HG03066 (cell line): ENCODE measurements around the gene ASIC1.

ENCODE experiments used
- ATAC-seq: cut with Tn5 transposase; IDR thresholded peaks from one replicate; pipeline ENCODE4 v1.9.1; 2021; ENCODE audit warnings: low read depth; ENCODE audit not compliant: unreplicated experiment

Gene ASIC1

GRCh38 chr12:50104417-50105366 is 47.3 kb downstream of the ASIC1 start:
- no peak for ATAC-seq

GRCh38 chr12:50105913-50106450 is 48.6 kb downstream of the ASIC1 start:
- ATAC-seq, result no peak

- no peak for ATAC-seq
Measured at GRCh38 chr12:50106907-50107306, 49.5 kb downstream of the ASIC1 start.

GRCh38 chr12:50107416-50108268 is 50.2 kb downstream of the ASIC1 start:
- ATAC-seq, result no peak

- ATAC-seq, result no peak
Measured at GRCh38 chr12:50109319-50109718, 51.9 kb downstream of the ASIC1 start.

- no peak for ATAC-seq
Measured at GRCh38 chr12:50110127-50110761, 52.8 kb downstream of the ASIC1 start.

GRCh38 chr12:50110762-50111351 is 53.5 kb downstream of the ASIC1 start:
- no peak for ATAC-seq

- ATAC-seq, result peak; percentile 1
Measured at GRCh38 chr12:50111395-50111692, 53.9 kb downstream of the ASIC1 start.

- ATAC-seq, result peak; percentile 78
Measured at GRCh38 chr12:50111693-50112455, 54.5 kb downstream of the ASIC1 start, which contains the start of gene COX14. COX14 (plus strand) TSS chr12:50112236; CDS start chr12:50120044, 7,808 bp downstream.

GRCh38 chr12:50112456-50113218 is 55.2 kb downstream of the ASIC1 start:
- ATAC-seq, result peak; percentile 7

- no peak for ATAC-seq
Measured at GRCh38 chr12:50117057-50117622, 59.7 kb downstream of the ASIC1 start.

GRCh38 chr12:50119387-50119786 is 62.0 kb downstream of the ASIC1 start:
- ATAC-seq, result no peak

GRCh38 chr12:50120521-50120920 is 63.1 kb downstream of the ASIC1 start:
- ATAC-seq, result no peak

- no peak for ATAC-seq
Measured at GRCh38 chr12:50120953-50121352, 63.6 kb downstream of the ASIC1 start.

- no peak for ATAC-seq
Measured at GRCh38 chr12:50121641-50122040, 64.2 kb downstream of the ASIC1 start.

- ATAC-seq, result no peak
Measured at GRCh38 chr12:50123203-50123602, 65.8 kb downstream of the ASIC1 start.

GRCh38 chr12:50127546-50127945 is 70.2 kb downstream of the ASIC1 start:
- no peak for ATAC-seq

GRCh38 chr12:50129290-50129689 is 71.9 kb downstream of the ASIC1 start:
- ATAC-seq, result no peak
